Smooth muscle cell (in vitro differentiated cells): ENCODE results near the gene CYB561. TPM values are rescaled to one million over a fixed set of nuclear protein-coding genes. Genes with fewer than 3 reads are reported as not detected.

Source experiments
- DNase-seq: peaks from one replicate; lab custom pipeline; 2025; ENCODE audit not compliant: unreplicated experiment; lab: John Stamatoyannopoulos, UW
- H2AFZ ChIP-seq: fragments of 200-600 bp; sonication (generic); 2 replicates; pipeline ENCODE4 v1.6.0; 2016; ENCODE audit warnings: antibody characterized with exemption, low read depth, mild to moderate bottlenecking
- H3F3A ChIP-seq: fragments of 200-600 bp; sonication (generic); 2 replicates; pipeline ENCODE4 v1.6.0; 2017; ENCODE audit warnings: antibody characterized with exemption, low read depth
- H3K27ac ChIP-seq: fragments of 200-600 bp; sonication (generic); 2 replicates; pipeline ENCODE4 v1.5.1; 2016; ENCODE audit warnings: low read depth, mild to moderate bottlenecking
- H3K27me3 ChIP-seq: fragments of 200-600 bp; sonication (generic); 2 replicates; pipeline ENCODE4 v1.6.1; 2016; ENCODE audit warnings: low read depth, mild to moderate bottlenecking
- H3K36me3 ChIP-seq: fragments of 200-600 bp; sonication (generic); 2 replicates; pipeline ENCODE4 v1.5.1; 2016; ENCODE audit warnings: low read depth
- H3K4me1 ChIP-seq: fragments of 200-600 bp; sonication (generic); 2 replicates; pipeline ENCODE4 v1.5.1; 2016; ENCODE audit warnings: low read depth
- H3K4me2 ChIP-seq: fragments of 200-600 bp; sonication (generic); 2 replicates; pipeline ENCODE4 v1.6.0; 2016; ENCODE audit warnings: mild to moderate bottlenecking
- H3K4me3 ChIP-seq: fragments of 200-600 bp; sonication (generic); 2 replicates; pipeline ENCODE4 v1.5.1; 2016; ENCODE audit warnings: mild to moderate bottlenecking
- H3K79me2 ChIP-seq: fragments of 200-600 bp; sonication (generic); 2 replicates; pipeline ENCODE4 v1.6.0; 2016; ENCODE audit warnings: low read depth, mild to moderate bottlenecking
- H3K9ac ChIP-seq: fragments of 200-600 bp; sonication (generic); 2 replicates; pipeline ENCODE4 v1.6.0; 2016; ENCODE audit warnings: low read depth
- H3K9me3 ChIP-seq: fragments of 200-600 bp; sonication (generic); replicated peaks from 2 replicates; pipeline ENCODE4 v1.5.1; 2016; ENCODE audit warnings: low read depth
- H4K20me1 ChIP-seq: fragments of 200-600 bp; sonication (generic); 2 replicates; pipeline ENCODE4 v1.6.0; 2016; ENCODE audit warnings: low read depth
- WGBS: methylation state at CpG from one replicate; pipeline ENCODE4 v1.1.7; 2016; ENCODE audit warnings: low lambda C conversion rate; 5-methylcytosine and 5-hydroxymethylcytosine counted together
- polyA plus RNA-seq: library from polyadenylated mRNA; unstranded; fragments of >200 nt; fragmentation: Nextera tagmentation; extraction: Ambion mirVana; gene quantifications from 2 replicates; pipeline ENCODE4 v1.2.1, GENCODE V29; 2016
- total RNA-seq: library from RNA; depleted of rRNA; stranded (reverse); fragments of >200 nt; gene quantifications from 2 replicates; pipeline ENCODE4 v1.2.3, GENCODE V29; 2014
- TF ChIP-seq, protein P1 (sequence below): fragments of 200-600 bp; sonication (generic); IDR thresholded peaks from 2 replicates; pipeline ENCODE4 v1.5.1; 2017; ENCODE audit warnings: borderline replicate concordance, mild to moderate bottlenecking, antibody characterized with exemption; ENCODE audit not compliant: insufficient read depth, poor library complexity, severe bottlenecking

The CYB561 gene
- total and polyA plus RNA-seq, 2 experiments from 2014 or later: 16.5 to 24.9 TPM

DNA sequence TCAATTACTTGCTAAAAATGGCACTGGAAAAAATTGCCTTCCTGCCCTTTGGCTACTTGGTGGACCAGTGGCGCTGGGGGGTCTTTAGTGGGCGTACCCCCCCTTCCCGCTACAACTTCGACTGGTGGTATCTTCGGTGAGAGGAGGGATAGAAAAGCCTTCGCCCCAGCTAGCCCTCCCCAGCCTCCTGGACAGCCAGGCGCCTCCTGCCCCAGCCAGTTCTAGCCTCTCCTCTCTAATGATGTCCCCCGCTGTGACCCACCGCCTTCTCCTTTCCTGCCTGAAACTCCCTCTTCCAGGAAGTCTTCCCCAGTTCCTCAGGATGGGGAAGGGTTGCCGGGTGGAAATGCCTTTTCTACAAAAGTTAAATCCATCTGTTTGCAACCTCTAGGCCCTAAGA is 36.9 kb upstream of the CYB561 start:
- Histone ChIP-seq H3F3A (no peaks in the 10 kb centered on the region), H3K36me3 (no peaks in the 10 kb centered on the region), H3K4me1 (peaks cover under 1% of the 10 kb centered on the region), H3K9me3 (no peaks in the 10 kb centered on the region), H3K4me2 (no peak overlapping the region), H2AFZ (no peak overlapping the region), H4K20me1 (no peaks in the 10 kb centered on the region), H3K9ac (no peak overlapping the region), H3K27me3 (no peaks in the 10 kb centered on the region), H3K79me2 (no peaks in the 10 kb centered on the region), H3K27ac (no peak overlapping the region), H3K4me3 (no peak overlapping the region)
- WGBS: 91% methylated on average over 10 of the region's 10 CpGs
- TF ChIP-seq, protein P1, sequence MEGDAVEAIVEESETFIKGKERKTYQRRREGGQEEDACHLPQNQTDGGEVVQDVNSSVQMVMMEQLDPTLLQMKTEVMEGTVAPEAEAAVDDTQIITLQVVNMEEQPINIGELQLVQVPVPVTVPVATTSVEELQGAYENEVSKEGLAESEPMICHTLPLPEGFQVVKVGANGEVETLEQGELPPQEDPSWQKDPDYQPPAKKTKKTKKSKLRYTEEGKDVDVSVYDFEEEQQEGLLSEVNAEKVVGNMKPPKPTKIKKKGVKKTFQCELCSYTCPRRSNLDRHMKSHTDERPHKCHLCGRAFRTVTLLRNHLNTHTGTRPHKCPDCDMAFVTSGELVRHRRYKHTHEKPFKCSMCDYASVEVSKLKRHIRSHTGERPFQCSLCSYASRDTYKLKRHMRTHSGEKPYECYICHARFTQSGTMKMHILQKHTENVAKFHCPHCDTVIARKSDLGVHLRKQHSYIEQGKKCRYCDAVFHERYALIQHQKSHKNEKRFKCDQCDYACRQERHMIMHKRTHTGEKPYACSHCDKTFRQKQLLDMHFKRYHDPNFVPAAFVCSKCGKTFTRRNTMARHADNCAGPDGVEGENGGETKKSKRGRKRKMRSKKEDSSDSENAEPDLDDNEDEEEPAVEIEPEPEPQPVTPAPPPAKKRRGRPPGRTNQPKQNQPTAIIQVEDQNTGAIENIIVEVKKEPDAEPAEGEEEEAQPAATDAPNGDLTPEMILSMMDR: no peak
- DNase-seq: no peak

- Histone ChIP-seq H3K27ac (no peak overlapping the region), H3K9me3 (no peaks in the 10 kb centered on the region), H3K9ac (no peak overlapping the region), H4K20me1 (no peaks in the 10 kb centered on the region), H3K4me3 (no peak overlapping the region), H2AFZ (no peak overlapping the region), H3F3A (no peaks in the 10 kb centered on the region), H3K36me3 (no peaks in the 10 kb centered on the region), H3K4me1 (peaks cover 6% of the 10 kb centered on the region), H3K4me2 (no peak overlapping the region), H3K27me3 (no peaks in the 10 kb centered on the region), H3K79me2 (no peaks in the 10 kb centered on the region)
- 92% methylated on average over 16 of the region's 16 CpGs for WGBS
- TF ChIP-seq, protein P1: no peak
- no peak for DNase-seq
Observed at GRCh38 chr17:63482509-63482908, 36.4 kb upstream of the CYB561 start.

DNA sequence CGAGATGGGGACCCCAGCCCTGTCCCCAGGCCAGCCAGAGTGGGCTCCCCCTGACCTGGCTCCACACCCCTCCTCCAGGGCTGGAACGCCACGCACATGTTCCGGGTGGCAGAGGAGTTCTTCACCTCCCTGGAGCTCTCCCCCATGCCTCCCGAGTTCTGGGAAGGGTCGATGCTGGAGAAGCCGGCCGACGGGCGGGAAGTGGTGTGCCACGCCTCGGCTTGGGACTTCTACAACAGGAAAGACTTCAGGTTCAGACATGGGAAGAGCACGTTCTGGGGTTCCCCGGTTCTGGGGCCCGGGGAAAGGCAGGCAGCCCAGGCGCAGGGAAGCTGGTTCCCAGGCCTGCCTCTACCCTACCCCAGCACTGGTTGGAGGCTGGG is 35.4 kb upstream of the CYB561 start:
- Histone ChIP-seq H3K79me2 (no peaks in the 10 kb centered on the region), H3K36me3 (no peaks in the 10 kb centered on the region), H3K4me3 (no peak overlapping the region), H3K27me3 (no peaks in the 10 kb centered on the region), H3K4me1 (peaks cover 7% of the 10 kb centered on the region), H3F3A (no peaks in the 10 kb centered on the region), H4K20me1 (no peaks in the 10 kb centered on the region), H3K4me2 (no peak overlapping the region), H3K9ac (no peak overlapping the region), H3K27ac (no peak overlapping the region), H2AFZ (no peak overlapping the region), H3K9me3 (no peaks in the 10 kb centered on the region)
- no peak for DNase-seq
- TF ChIP-seq, protein P1: no peak
- WGBS: 95% methylated on average over 16 of the region's 16 CpGs

GRCh38 chr17:63480826-63481487 is 34.9 kb upstream of the CYB561 start:
- Histone ChIP-seq H3K9me3 (no peaks in the 10 kb centered on the region), H2AFZ (no peak overlapping the region), H3K4me2 (no peak overlapping the region), H3K4me1 (peaks cover 7% of the 10 kb centered on the region), H3K9ac (no peak overlapping the region), H3K79me2 (no peaks in the 10 kb centered on the region), H3K27ac (no peak overlapping the region), H4K20me1 (no peaks in the 10 kb centered on the region), H3K36me3 (no peaks in the 10 kb centered on the region), H3F3A (peaks cover 2% of the 10 kb centered on the region), H3K4me3 (no peak overlapping the region), H3K27me3 (no peaks in the 10 kb centered on the region)
- 93% methylated on average over 11 of the region's 11 CpGs for WGBS
- DNase-seq: no peak
- TF ChIP-seq, protein P1: no peak
